H1 (cell line): ENCODE measurements around the gene GGA1. TPM values are rescaled to one million over a fixed set of nuclear protein-coding genes. Genes with fewer than 3 reads are reported as not detected.
A peak's percentile ranks its signal among the peaks of the same experiment; 100 is the strongest.

ENCODE experiments used
- CTCF ChIA-PET: fragments of 300-600 bp; sonication (Branson Sonifier 250); formaldehyde crosslinking; loops from one replicate; lab custom pipeline; 2021; ENCODE audit not compliant: partially characterized antibody; lab: Charles Lee
- POLR2A ChIA-PET: fragments of 300-600 bp; sonication (Branson Sonifier 250); formaldehyde crosslinking; loops from one replicate; lab custom pipeline; 2021; ENCODE audit warnings: inconsistent platforms; ENCODE audit not compliant: partially characterized antibody; lab: Charles Lee
- DNase-seq, 2 experiments: peaks; one replicate each; pipeline versions ENCODE4 v3.0.0 to v3.0.0-alpha.2; 2010 to 2022; ENCODE audit warnings: low spot score in 2 of 2, low read depth in 1 of 2, mixed read lengths in 1 of 2
- FAIRE-seq: peaks from 2 replicates; lab custom pipeline; 2011; peaks lifted over from hg19 to GRCh38; lab: Jason Lieb, UNC
- H2AFZ ChIP-seq: 2 replicates; pipeline ENCODE4 v1.8.1; 2012; ENCODE audit warnings: low read length, inconsistent platforms
- H2AK5ac ChIP-seq: 2 replicates; pipeline ENCODE4 v1.6.1; 2013; ENCODE audit warnings: low read depth, low read length
- H2BK120ac ChIP-seq: replicated peaks from 2 replicates; pipeline ENCODE3; 2013; ENCODE audit warnings: low read depth, low read length, inconsistent platforms
- H2BK12ac ChIP-seq: 2 replicates; pipeline ENCODE4 v1.6.1; 2013; ENCODE audit warnings: low read depth, low read length
- H2BK15ac ChIP-seq: 2 replicates; pipeline ENCODE4 v1.6.1; 2013; ENCODE audit warnings: low read length
- H2BK20ac ChIP-seq: 2 replicates; pipeline ENCODE4 v1.6.1; 2013; ENCODE audit warnings: low read length
- H2BK5ac ChIP-seq: 2 replicates; pipeline ENCODE4 v1.6.1; 2013; ENCODE audit warnings: low read depth, low read length
- H3K14ac ChIP-seq: 2 replicates; pipeline ENCODE4 v1.6.1; 2013; ENCODE audit warnings: inconsistent platforms; ENCODE audit not compliant: insufficient read length
- H3K18ac ChIP-seq: 2 replicates; pipeline ENCODE4 v1.6.1; 2013; ENCODE audit warnings: low read length; ENCODE audit errors: extremely low read depth
- H3K23ac ChIP-seq: 2 replicates; pipeline ENCODE4 v1.6.1; 2013; ENCODE audit warnings: inconsistent platforms; ENCODE audit not compliant: insufficient read length
- H3K23me2 ChIP-seq: 2 replicates; pipeline ENCODE4 v1.6.1; 2013; ENCODE audit warnings: low read depth, low read length
- H3K27ac ChIP-seq: 2 replicates; pipeline ENCODE4 v1.6.1; 2011; ENCODE audit warnings: low read depth, low read length, inconsistent platforms
- H3K27me3 ChIP-seq, 4 experiments: replicated peaks in 1 of 4; 1 replicate in 1 of 4; 2 replicates in 3 of 4; pipeline versions ENCODE4 v1.6.1 to v1.8.1; 2011 to 2013; ENCODE audit warnings: low read length in 3 of 4, mild to moderate bottlenecking in 3 of 4, inconsistent platforms in 2 of 4, mixed read lengths in 2 of 4, moderate library complexity in 1 of 4; ENCODE audit not compliant: control insufficient read depth in 3 of 4, insufficient read depth in 3 of 4; ENCODE audit errors: extremely low read depth in 1 of 4
- H3K36me3 ChIP-seq, 4 experiments: 2 replicates each; pipeline versions ENCODE4 v1.6.1 to v1.8.1; 2011 to 2013; ENCODE audit warnings: mild to moderate bottlenecking in 4 of 4, low read length in 3 of 4, moderate library complexity in 2 of 4, control low read depth in 1 of 4, inconsistent platforms in 1 of 4; ENCODE audit not compliant: insufficient read depth in 4 of 4, control insufficient read depth in 2 of 4
- H3K4ac ChIP-seq: replicated peaks from 2 replicates; pipeline ENCODE3; 2013; ENCODE audit warnings: low read length, low read depth, mixed read lengths, inconsistent platforms; ENCODE audit not compliant: insufficient read length
- H3K4me1 ChIP-seq, 4 experiments: replicated peaks in 1 of 4; 1 replicate in 1 of 4; 2 replicates in 3 of 4; pipeline versions ENCODE4 v1.6.1 to v1.8.1; 2011 to 2013; ENCODE audit warnings: low read length in 3 of 4, inconsistent platforms in 2 of 4, mixed read lengths in 1 of 4; ENCODE audit not compliant: insufficient read depth in 4 of 4, control insufficient read depth in 3 of 4
- H3K4me2 ChIP-seq, 2 experiments: 2 replicates each; pipeline versions ENCODE4 v1.6.1 to v1.8.1; 2011 to 2013; ENCODE audit warnings: low read depth in 2 of 2, low read length in 2 of 2, control low read depth in 1 of 2, inconsistent platforms in 1 of 2, mild to moderate bottlenecking in 1 of 2; ENCODE audit not compliant: insufficient read depth in 1 of 2
- H3K4me3 ChIP-seq, 4 experiments: fragments of 200-600, 300-600 bp in 1 of 4; sonication (generic), shearing (Covaris generic), sonication (Bioruptor Twin) in 1 of 4; 2 replicates each; pipeline versions ENCODE4 v1.5.1 to v1.8.1; 2011 to 2016; ENCODE audit warnings: low read length in 4 of 4, low read depth in 3 of 4, control low read depth in 2 of 4, inconsistent platforms in 2 of 4, mild to moderate bottlenecking in 2 of 4, mixed read lengths in 1 of 4, moderate library complexity in 1 of 4; ENCODE audit not compliant: insufficient read depth in 2 of 4; ENCODE audit errors: extremely low read depth in 1 of 4
- H3K56ac ChIP-seq: replicated peaks from 2 replicates; pipeline ENCODE3; 2013; ENCODE audit warnings: low read depth, mild to moderate bottlenecking, mixed read lengths, low read length, inconsistent platforms; ENCODE audit not compliant: insufficient read length
- H3K79me1 ChIP-seq: 2 replicates; pipeline ENCODE4 v1.6.1; 2013; ENCODE audit warnings: low read depth, low read length, control low read depth
- H3K79me2 ChIP-seq, 2 experiments: 2 replicates each; pipeline versions ENCODE4 v1.6.1 to v1.8.1; 2012 to 2013; ENCODE audit warnings: low read length in 2 of 2, mild to moderate bottlenecking in 2 of 2, inconsistent platforms in 1 of 2; ENCODE audit not compliant: insufficient read depth in 2 of 2, control insufficient read depth in 1 of 2
- H3K9ac ChIP-seq, 4 experiments: replicated peaks in 1 of 4; 1 replicate in 1 of 4; 2 replicates in 3 of 4; pipeline versions ENCODE4 v1.6.1 to v1.8.1; 2011 to 2013; ENCODE audit warnings: low read depth in 3 of 4, low read length in 3 of 4, control low read depth in 2 of 4, mild to moderate bottlenecking in 2 of 4, moderate library complexity in 2 of 4, inconsistent platforms in 1 of 4; ENCODE audit errors: extremely low read depth in 1 of 4
- H3K9me3 ChIP-seq, 2 experiments: 2 replicates each; pipeline versions ENCODE4 v1.6.1 to v1.8.1; 2012 to 2013; ENCODE audit warnings: mild to moderate bottlenecking in 2 of 2, moderate library complexity in 2 of 2, control low read depth in 1 of 2, inconsistent platforms in 1 of 2, low read depth in 1 of 2, low read length in 1 of 2, mixed read lengths in 1 of 2; ENCODE audit not compliant: insufficient read depth in 2 of 2
- H4K20me1 ChIP-seq, 2 experiments: replicated peaks in 1 of 2; 2 replicates each; pipeline versions ENCODE3 to v1.8.1; 2011 to 2013; ENCODE audit warnings: inconsistent platforms in 2 of 2, low read length in 2 of 2, mild to moderate bottlenecking in 1 of 2; ENCODE audit not compliant: insufficient read depth in 2 of 2, control insufficient read depth in 1 of 2
- H4K5ac ChIP-seq: 2 replicates; pipeline ENCODE4 v1.6.1; 2013; ENCODE audit warnings: low read length, low read depth, mixed read lengths, inconsistent platforms; ENCODE audit not compliant: insufficient read length
- H4K8ac ChIP-seq: 2 replicates; pipeline ENCODE4 v1.8.0; 2013; ENCODE audit warnings: mild to moderate bottlenecking, moderate library complexity, low read length, inconsistent platforms; ENCODE audit not compliant: insufficient read depth; ENCODE audit errors: extremely low read depth
- H4K91ac ChIP-seq: replicated peaks from 2 replicates; pipeline ENCODE3; 2013; ENCODE audit warnings: low read length, mixed read lengths, inconsistent platforms; ENCODE audit not compliant: insufficient read length
- CBX5 ChIP-seq: fragments of 300-800, 300-1000 bp; sonication (generic); IDR thresholded peaks from 2 replicates; pipeline ENCODE4 v1.7.1; 2016; ENCODE audit warnings: antibody characterized with exemption, low read length, low read depth
- CEBPB ChIP-seq: IDR thresholded peaks from 2 replicates; pipeline ENCODE4 v1.6.1; 2012; ENCODE audit warnings: low read depth, low read length
- CHD2 ChIP-seq: IDR thresholded peaks from 2 replicates; pipeline ENCODE4 v1.6.1; 2012; ENCODE audit warnings: low read length, improper control_type of control experiment
- CREB1 ChIP-seq: IDR thresholded peaks from 2 replicates; pipeline ENCODE4 v1.6.1; 2012; ENCODE audit warnings: inconsistent platforms
- GABPA ChIP-seq: IDR thresholded peaks from 2 replicates; pipeline ENCODE4 v1.6.1; 2011; ENCODE audit warnings: mild to moderate bottlenecking, low read length, moderate library complexity, borderline replicate concordance; ENCODE audit not compliant: insufficient read depth
- RAD21 ChIP-seq, 2 experiments: IDR thresholded peaks in 1 of 2; conservative IDR thresholded peaks in 1 of 2; 2 replicates each; pipeline ENCODE4 v1.6.1; 2011; ENCODE audit warnings: low read depth in 2 of 2, low read length in 2 of 2, improper control_type of control experiment in 1 of 2, inconsistent platforms in 1 of 2, mild to moderate bottlenecking in 1 of 2, moderate library complexity in 1 of 2
- SIN3A ChIP-seq, 2 experiments: IDR thresholded peaks in 1 of 2; conservative IDR thresholded peaks in 1 of 2; 2 replicates each; pipeline ENCODE4 v1.6.1; 2011 to 2012; ENCODE audit warnings: low read length in 2 of 2, improper control_type of control experiment in 1 of 2, low read depth in 1 of 2, mild to moderate bottlenecking in 1 of 2
- WGBS, 2 experiments: shearing (Covaris generic) in 1 of 2; methylation state at CpG; one replicate each; pipeline versions ENCODE4 v1.1.6 to v1.1.7; 2013 to 2015; ENCODE audit warnings: low lambda C conversion rate in 2 of 2, mixed read lengths in 2 of 2, inconsistent platforms in 1 of 2, low coverage in 1 of 2, missing lambda C conversion rate in 1 of 2; ENCODE audit not compliant: insufficient replicate concordance in 2 of 2, insufficient coverage in 1 of 2, insufficient read length in 1 of 2; ENCODE audit errors: extremely low coverage in 1 of 2, missing lambda C conversion rate in 1 of 2; 5-methylcytosine and 5-hydroxymethylcytosine counted together
- polyA plus RNA-seq, 7 experiments: library from polyadenylated mRNA; depleted of rRNA in 3 of 7; stranded (reverse) in 5 of 7; unstranded in 2 of 7; fragments of >200 nt in 5 of 7; fragments of 200-250 nt in 2 of 7; gene quantifications; 1 replicate in 5 of 7; 2 replicates in 1 of 7; 4 replicates in 1 of 7; pipeline versions ENCODE4 v1.2.1 to v1.2.3, GENCODE V29; 2011 to 2013; ENCODE audit warnings: missing spikeins in 2 of 7, mixed read lengths in 2 of 7
- total RNA-seq: library from RNA; stranded (reverse); fragmentation: NEBNext Ultra II Directional; extraction: Animal tissue kit (Norgen Biotek cat#: 25700); gene quantifications from 2 replicates; pipeline ENCODE4 v1.2.1, GENCODE V29; 2021
- TF ChIP-seq, protein P1 (sequence below), 3 experiments: IDR thresholded peaks; 1 replicate in 2 of 3; 2 replicates in 1 of 3; pipeline versions ENCODE4 v1.5.1 to v1.6.1; 2011; ENCODE audit warnings: low read length in 3 of 3, mild to moderate bottlenecking in 3 of 3, inconsistent platforms in 2 of 3, low read depth in 1 of 3, moderate library complexity in 1 of 3; ENCODE audit not compliant: insufficient read depth in 1 of 3; ENCODE audit errors: control extremely low read depth in 1 of 3

Gene GGA1
- total and polyA plus RNA-seq, 2 of the 8 experiments (the other 6 are each of a cell fraction or from before 2014, with no cell fraction given) = 49.3 to 57.2 TPM

DNA sequence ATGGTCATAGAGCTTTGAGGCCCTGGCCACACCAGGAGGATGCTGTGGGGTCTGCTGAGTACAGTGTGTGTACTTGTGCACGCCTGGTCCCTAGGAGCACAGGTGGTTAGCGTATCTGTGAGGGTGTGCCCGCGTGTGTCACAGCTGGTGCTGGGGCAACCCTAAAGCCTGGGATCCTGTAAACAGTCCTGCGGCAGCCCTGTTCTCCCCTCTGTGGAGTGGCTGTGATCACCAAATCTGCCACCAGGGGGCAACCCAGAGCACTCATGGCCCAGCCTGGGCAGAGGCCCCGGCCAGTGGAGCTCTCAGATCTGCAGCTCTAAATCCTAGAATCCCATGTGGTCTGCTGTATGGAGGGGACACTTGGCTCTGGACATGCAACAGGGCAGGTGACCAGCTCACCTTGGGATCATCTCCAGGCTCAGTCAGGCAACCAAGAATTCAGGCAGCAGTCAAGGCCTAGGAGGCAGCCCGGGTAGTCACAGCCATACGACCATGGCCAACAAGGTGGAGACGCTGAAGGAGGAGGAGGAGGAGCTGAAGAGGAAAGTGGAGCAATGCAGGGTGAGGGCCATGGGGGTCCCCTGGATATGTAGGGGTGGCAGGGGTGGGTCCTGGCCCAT, 34.7 kb downstream of the GGA1 start:
- Histone ChIP-seq H3K27ac (no peak overlapping the region), H2AFZ (no peak overlapping the region), H2BK20ac (no peak overlapping the region), H3K27me3 (no peaks in the 10 kb centered on the region), H3K79me1 (0 out of 2 replicates have a peak, but pooled peaks cover 2% of the 10 kb centered on the region), H2AK5ac (no peak overlapping the region), H4K20me1 (peaks cover 0 to 15% of the 10 kb centered on the region in 2 experiments), H3K4me2 (no peak overlapping the region), H3K56ac (no peak overlapping the region), H3K4me3 (no peak overlapping the region), H4K91ac (no peak overlapping the region), H2BK12ac (no peak overlapping the region), H3K14ac (no peak overlapping the region), H2BK15ac (no peak overlapping the region), H4K5ac (no peak overlapping the region), H3K79me2 (no peaks in the 10 kb centered on the region; a peak in 1 of 4 replicates), H3K18ac (no peak overlapping the region), H4K8ac (no peak overlapping the region; the same call in 1 of the 2 replicates), H3K23me2 (peaks cover 8% of the 10 kb centered on the region), H3K4me1 (peaks cover 0 to 18% (median 14%) of the 10 kb centered on the region in 4 experiments; a peak in 6 of 7 replicates), H2BK120ac (no peak overlapping the region), H3K36me3 (peaks cover 0 to 18% (median 9%) of the 10 kb centered on the region in 4 experiments; a peak in 6 of 8 replicates), H3K9me3 (no peaks in the 10 kb centered on the region), H3K23ac (no peak overlapping the region), H3K9ac (no peak overlapping the region), H2BK5ac (peak overlapping the region; percentile 61), H3K4ac (peak overlapping the region; percentile 92)
- POLR2A ChIA-PET = interaction anchor here (0.5 to 5.3 kb wide), 12 partner anchors 11 to 164 kb away, joined by 3 to 32 read pairs (median 6); partner anchors contain the start of genes GCAT, GGA1, NOL12 and PDXP
- DNase-seq = peak in 1 of 2 experiments; percentile 100
- peak; percentile 72 for FAIRE-seq
- 68% methylated on average over 9 of the region's 9 CpGs; no CpG with 5 or more reads in 1 of the 2 experiments for WGBS, 2 experiments
- CTCF ChIA-PET = interaction anchor here (0.5 to 11.4 kb wide), 46 partner anchors 11 to 743 kb away, joined by 3 to 261 read pairs (median 4); partner anchors contain the start of genes GGA1, LGALS1, NOL12 and PDXP
- TF ChIP-seq CREB1 (no peak), CHD2 (no peak), RAD21 (IDR thresholded peaks at IDR 0.05 in 1 of 2, conservative IDR thresholded peaks at IDR 0.05 in 1 of 2; ENCODE audit: low read depth in 2 of 2, low read length in 2 of 2) (peak; percentile 59 to 83), CEBPB (no peak), SIN3A (conservative IDR thresholded peaks at IDR 0.05 in 1 of 2, IDR thresholded peaks at IDR 0.05 in 1 of 2; ENCODE audit: low read depth in 1 of 2, low read length in 2 of 2) (0 out of 4 replicates have a peak, but pooled peaks of 1 of the 2 experiments have one; percentile 38), GABPA (peak; percentile 56; the same call in 1 of the 2 replicates), CBX5 (no peak)
- TF ChIP-seq, protein P1, sequence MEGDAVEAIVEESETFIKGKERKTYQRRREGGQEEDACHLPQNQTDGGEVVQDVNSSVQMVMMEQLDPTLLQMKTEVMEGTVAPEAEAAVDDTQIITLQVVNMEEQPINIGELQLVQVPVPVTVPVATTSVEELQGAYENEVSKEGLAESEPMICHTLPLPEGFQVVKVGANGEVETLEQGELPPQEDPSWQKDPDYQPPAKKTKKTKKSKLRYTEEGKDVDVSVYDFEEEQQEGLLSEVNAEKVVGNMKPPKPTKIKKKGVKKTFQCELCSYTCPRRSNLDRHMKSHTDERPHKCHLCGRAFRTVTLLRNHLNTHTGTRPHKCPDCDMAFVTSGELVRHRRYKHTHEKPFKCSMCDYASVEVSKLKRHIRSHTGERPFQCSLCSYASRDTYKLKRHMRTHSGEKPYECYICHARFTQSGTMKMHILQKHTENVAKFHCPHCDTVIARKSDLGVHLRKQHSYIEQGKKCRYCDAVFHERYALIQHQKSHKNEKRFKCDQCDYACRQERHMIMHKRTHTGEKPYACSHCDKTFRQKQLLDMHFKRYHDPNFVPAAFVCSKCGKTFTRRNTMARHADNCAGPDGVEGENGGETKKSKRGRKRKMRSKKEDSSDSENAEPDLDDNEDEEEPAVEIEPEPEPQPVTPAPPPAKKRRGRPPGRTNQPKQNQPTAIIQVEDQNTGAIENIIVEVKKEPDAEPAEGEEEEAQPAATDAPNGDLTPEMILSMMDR (IDR thresholded peaks at IDR 0.05; ENCODE audit: control extremely low read depth in 1 of 3, insufficient read depth in 1 of 3, low read depth in 1 of 3, low read length in 3 of 3) = peak; percentile 81 to 92 (median 91)
